Measurements from ENCODE around the gene GPX4.

The GPX4 gene

GRCh38 chr19:1102407-1103131 is 1.2 kb upstream of the GPX4 start:
- peak in 1 of 2 donors; percentile 59 for DNase-seq (ENCODE audit: low read depth in 2 of 2)

- DNase-seq (ENCODE audit: low read depth in 2 of 2) = no peak
Measured at GRCh38 chr19:1103132-1103707, 574 bp upstream of the GPX4 start.

GRCh38 chr19:1104311-1105007 is 665 bp downstream of the GPX4 start:
- peak in 1 of 2 donors; percentile 75 for DNase-seq (ENCODE audit: low read depth in 2 of 2)

GRCh38 chr19:1105008-1105872 is 1.4 kb downstream of the GPX4 start:
- DNase-seq (ENCODE audit: low read depth in 2 of 2) = no peak

GRCh38 chr19:1105873-1106840 is 2.4 kb downstream of the GPX4 start:
- no peak for DNase-seq (ENCODE audit: low read depth in 2 of 2)

- DNase-seq (ENCODE audit: low read depth in 2 of 2) = no peak
Measured at GRCh38 chr19:1106841-1107660, 3.3 kb downstream of the GPX4 start.

- no peak for DNase-seq (ENCODE audit: low read depth in 2 of 2)
Measured at GRCh38 chr19:1107661-1108261, 4.0 kb downstream of the GPX4 start.

- no peak for DNase-seq (ENCODE audit: low read depth in 2 of 2)
Measured at GRCh38 chr19:1108291-1109031, 4.7 kb downstream of the GPX4 start.

GRCh38 chr19:1109032-1109551 is 5.3 kb downstream of the GPX4 start:
- no peak for DNase-seq (ENCODE audit: low read depth in 2 of 2)

GRCh38 chr19:1109697-1110671 is 6.2 kb downstream of the GPX4 start:
- DNase-seq (ENCODE audit: low read depth in 2 of 2) = no peak

GRCh38 chr19:1110809-1111640 is 7.2 kb downstream of the GPX4 start:
- no peak for DNase-seq (ENCODE audit: low read depth in 2 of 2)

- DNase-seq (ENCODE audit: low read depth in 2 of 2) = no peak
Measured at GRCh38 chr19:1111641-1112267, 8.0 kb downstream of the GPX4 start.

- no peak for DNase-seq (ENCODE audit: low read depth in 2 of 2)
Measured at GRCh38 chr19:1112268-1113029, 8.7 kb downstream of the GPX4 start.

- DNase-seq (ENCODE audit: low read depth in 2 of 2) = peak; percentile 70 to 81
Measured at GRCh38 chr19:1113030-1113985, 9.5 kb downstream of the GPX4 start.
